ENCODE measurements around the gene TNXB.
"Not testable (repeated sequence)": the region's sequence is repeated elsewhere in the genome, so short reads cannot be mapped to it uniquely, and the experiment has no call there.

The TNXB gene

GRCh38 chr6:32002546-32003268 lies 106.4 kb downstream of the TNXB start:
- H3K27ac ChIP-seq (ENCODE audit: low read length) = not testable (repeated sequence)

GRCh38 chr6:31996385-31996784 lies 112.8 kb downstream of the TNXB start:
- not testable (repeated sequence) for H3K9me3 ChIP-seq (ENCODE audit: control insufficient read depth in 1 of 2, low read length in 2 of 2); H3K36me3 ChIP-seq (ENCODE audit: control insufficient read depth in 1 of 2, insufficient read depth in 2 of 2, low read length in 2 of 2); H3K27me3 ChIP-seq (ENCODE audit: low read depth, low read length); H3K4me3 ChIP-seq (ENCODE audit: low read depth in 1 of 2, low read length in 2 of 2); H3K4me1 ChIP-seq (ENCODE audit: control insufficient read depth in 1 of 2, insufficient read depth in 2 of 2, low read length in 2 of 2); H3K27ac ChIP-seq (ENCODE audit: low read length)

More at GRCh38 chr6:32002546-32003268, 106.4 kb downstream of the TNXB start:
- H3K27me3 ChIP-seq (ENCODE audit: low read depth, low read length); H3K9me3 ChIP-seq (ENCODE audit: control insufficient read depth in 1 of 2, low read length in 2 of 2); H3K36me3 ChIP-seq (ENCODE audit: control insufficient read depth in 1 of 2, insufficient read depth in 2 of 2, low read length in 2 of 2); H3K4me3 ChIP-seq (ENCODE audit: low read depth in 1 of 2, low read length in 2 of 2); H3K4me1 ChIP-seq (ENCODE audit: control insufficient read depth in 1 of 2, insufficient read depth in 2 of 2, low read length in 2 of 2): not testable (repeated sequence)

GRCh38 chr6:31994421-31994820 lies 114.7 kb downstream of the TNXB start:
- not testable (repeated sequence) for H3K36me3 ChIP-seq (ENCODE audit: control insufficient read depth in 1 of 2, insufficient read depth in 2 of 2, low read length in 2 of 2); H3K4me1 ChIP-seq (ENCODE audit: control insufficient read depth in 1 of 2, insufficient read depth in 2 of 2, low read length in 2 of 2); H3K9me3 ChIP-seq (ENCODE audit: control insufficient read depth in 1 of 2, low read length in 2 of 2); H3K27ac ChIP-seq (ENCODE audit: low read length); H3K27me3 ChIP-seq (ENCODE audit: low read depth, low read length); H3K4me3 ChIP-seq (ENCODE audit: low read depth in 1 of 2, low read length in 2 of 2)
